Loucy (cell line): ENCODE measurements around the gene BCL3.

Experiments used
- EZH2phosphoT487 ChIP-seq: fragments of 200-600 bp; IDR thresholded peaks from 2 replicates; pipeline ENCODE4 v1.6.1; 2018; ENCODE audit warnings: antibody characterized with exemption, mild to moderate bottlenecking, moderate library complexity, borderline replicate concordance
- TF ChIP-seq, protein P1 (sequence below): fragments of 200-600 bp; sonication (generic); conservative IDR thresholded peaks from 2 replicates; pipeline ENCODE4 v1.5.1; 2014; ENCODE audit warnings: mild to moderate bottlenecking, antibody characterized with exemption, low read length

DNA sequence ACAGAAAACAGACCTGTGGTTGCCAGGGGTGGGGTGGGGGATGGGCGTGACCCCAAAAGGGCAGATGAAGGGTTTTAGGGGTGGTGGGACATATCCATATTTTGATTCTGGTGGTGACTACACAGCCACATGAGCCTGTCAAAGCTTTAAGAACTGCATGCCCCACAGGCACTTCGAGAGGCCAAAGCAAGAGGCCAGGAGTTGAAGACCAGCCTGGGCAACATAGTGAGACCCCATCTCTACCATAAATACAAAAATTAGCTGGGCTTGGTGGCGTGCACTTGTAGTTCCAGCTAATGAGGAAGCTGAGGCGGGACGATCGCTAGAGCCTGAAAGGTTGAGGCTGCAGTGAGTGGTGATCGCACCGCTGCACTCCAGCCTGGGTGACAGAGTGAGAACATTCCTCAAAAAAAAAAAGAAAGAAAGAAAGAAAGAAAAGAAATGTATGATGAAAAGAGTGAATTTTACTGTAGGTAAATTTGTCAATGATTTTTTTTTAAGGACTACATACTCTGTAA, 18.9 kb upstream of the BCL3 start:
- TF ChIP-seq, protein P1, sequence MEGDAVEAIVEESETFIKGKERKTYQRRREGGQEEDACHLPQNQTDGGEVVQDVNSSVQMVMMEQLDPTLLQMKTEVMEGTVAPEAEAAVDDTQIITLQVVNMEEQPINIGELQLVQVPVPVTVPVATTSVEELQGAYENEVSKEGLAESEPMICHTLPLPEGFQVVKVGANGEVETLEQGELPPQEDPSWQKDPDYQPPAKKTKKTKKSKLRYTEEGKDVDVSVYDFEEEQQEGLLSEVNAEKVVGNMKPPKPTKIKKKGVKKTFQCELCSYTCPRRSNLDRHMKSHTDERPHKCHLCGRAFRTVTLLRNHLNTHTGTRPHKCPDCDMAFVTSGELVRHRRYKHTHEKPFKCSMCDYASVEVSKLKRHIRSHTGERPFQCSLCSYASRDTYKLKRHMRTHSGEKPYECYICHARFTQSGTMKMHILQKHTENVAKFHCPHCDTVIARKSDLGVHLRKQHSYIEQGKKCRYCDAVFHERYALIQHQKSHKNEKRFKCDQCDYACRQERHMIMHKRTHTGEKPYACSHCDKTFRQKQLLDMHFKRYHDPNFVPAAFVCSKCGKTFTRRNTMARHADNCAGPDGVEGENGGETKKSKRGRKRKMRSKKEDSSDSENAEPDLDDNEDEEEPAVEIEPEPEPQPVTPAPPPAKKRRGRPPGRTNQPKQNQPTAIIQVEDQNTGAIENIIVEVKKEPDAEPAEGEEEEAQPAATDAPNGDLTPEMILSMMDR = no peak
- no peak for TF ChIP-seq EZH2phosphoT487
